Right renal pelvis (tissue), 4 donors: ENCODE data around the gene C10orf71. TPM values are rescaled to one million over a fixed set of nuclear protein-coding genes. Genes with fewer than 3 reads are reported as not detected.

Experiments
- DNase-seq, 4 donors: peaks; one replicate each; pipeline ENCODE4 v3.0.0-alpha.2; 2013; ENCODE audit warnings: low read depth in 4 of 4, low spot score in 3 of 4, missing footprints in 1 of 4
- polyA plus RNA-seq, 4 donors: library from polyadenylated mRNA; unstranded; fragments of 120-200 nt; gene quantifications; one replicate each; pipeline ENCODE4 v1.2.1, GENCODE V29; 2013; ENCODE audit not compliant: insufficient read length in 4 of 4

Gene C10orf71
- polyA plus RNA-seq, 4 donors: 0.10 to 0.17 (median 0.14) TPM

DNA sequence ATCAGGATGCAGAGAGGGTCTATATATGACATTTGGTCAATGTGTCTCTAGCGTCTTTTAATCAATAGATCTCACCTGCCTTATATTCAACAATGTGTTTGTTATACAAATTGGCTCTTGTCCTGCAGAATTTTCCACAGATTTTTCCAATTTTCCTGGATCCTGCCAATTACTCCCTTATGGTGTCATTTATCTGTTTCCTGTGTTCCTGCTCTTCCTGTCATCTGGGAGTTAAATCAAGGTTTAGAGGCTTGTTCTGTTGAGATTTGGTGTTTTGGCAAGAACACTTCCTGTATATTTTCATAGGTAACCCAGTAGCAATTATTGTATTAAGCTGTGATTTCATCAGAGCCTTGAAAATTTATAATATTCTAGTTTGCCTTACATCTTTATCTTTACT is 8.8 kb upstream of the C10orf71 start:
- no peak for DNase-seq

DNA sequence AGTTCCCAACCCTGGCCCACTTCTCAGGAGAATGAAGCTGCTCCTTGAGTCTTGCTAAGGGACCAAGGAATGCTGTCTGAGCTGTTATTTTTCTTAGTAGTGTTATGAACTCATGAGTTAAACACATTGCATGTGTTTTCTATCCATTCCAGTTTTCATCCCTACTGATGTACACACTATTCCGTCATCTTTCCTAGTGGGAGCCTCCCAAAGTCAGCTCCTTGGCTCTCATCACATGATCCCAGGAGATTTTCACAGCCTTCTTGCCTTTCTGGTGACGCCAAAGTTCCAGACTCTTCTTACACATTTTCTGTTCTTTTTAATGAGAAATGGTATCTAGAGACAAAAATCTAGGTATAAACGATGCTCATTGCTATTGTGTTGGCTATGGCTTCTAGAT is 8.4 kb upstream of the C10orf71 start:
- no peak for DNase-seq

- no peak for DNase-seq
These were observed 6.3 kb upstream of the C10orf71 start for GRCh38 chr10:49292565-49293207.

DNA sequence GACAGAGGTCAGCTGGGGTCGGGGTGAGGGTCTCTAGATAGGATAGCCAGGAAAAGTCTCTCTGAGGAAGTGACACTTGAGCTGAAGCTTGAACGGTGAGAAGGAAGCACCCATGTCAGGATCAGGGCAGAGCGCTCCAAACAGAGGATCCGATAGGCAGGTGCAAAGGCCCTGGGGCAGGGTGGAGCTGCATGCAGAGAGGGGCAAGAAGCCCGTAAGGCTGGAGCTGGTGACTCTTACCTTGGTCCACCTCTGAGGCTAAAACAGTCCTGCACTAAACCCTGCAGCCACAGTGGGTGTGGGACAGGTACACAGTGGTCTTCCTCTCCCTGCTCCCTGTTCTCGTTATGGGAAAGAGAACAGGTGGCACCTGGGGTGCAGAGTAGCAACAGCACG is 5.8 kb upstream of the C10orf71 start:
- DNase-seq: no peak

DNA sequence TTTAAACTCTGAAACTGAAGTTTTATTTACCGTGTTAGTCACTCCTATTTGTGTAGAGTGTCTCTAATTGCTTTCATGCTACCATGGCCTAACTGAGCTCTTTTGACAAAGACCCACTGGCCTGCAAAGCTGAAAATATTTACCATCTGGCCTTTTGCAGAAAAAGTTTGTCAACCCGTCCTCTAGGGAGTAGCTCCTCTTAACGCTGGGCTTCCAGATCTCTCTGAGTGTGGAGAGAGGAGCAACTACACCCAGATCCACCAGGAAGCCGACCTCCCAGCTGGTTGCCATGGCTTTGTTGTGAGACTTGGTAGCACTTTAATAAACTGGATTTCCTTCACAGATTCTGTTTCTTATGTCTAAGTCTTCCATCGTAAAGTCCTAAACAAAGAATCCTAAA is 4.2 kb upstream of the C10orf71 start:
- DNase-seq: no peak

- DNase-seq: no peak
These were observed 3.7 kb upstream of the C10orf71 start for GRCh38 chr10:49295297-49295696.

DNA sequence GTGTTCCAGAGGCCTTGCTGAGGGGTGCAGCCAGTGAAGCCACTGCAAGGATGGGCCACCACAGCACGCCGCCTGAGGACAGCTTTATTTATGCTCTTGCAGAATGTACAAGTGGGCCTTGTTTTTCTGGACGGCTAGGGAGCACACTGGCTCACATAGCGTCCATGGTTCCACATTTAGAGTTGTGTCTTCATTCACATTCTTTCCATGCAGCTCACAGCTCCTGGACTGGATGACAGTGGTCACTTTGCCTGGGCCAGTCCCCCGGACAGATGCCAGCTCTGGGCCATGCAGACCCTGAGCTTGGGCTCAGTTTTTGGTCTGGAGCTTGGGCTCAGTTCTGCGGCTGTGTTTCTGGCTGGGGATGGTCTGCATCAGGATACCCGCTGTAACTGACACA is 2.6 kb upstream of the C10orf71 start:
- no peak for DNase-seq

- no peak for DNase-seq
These were observed 2.1 kb upstream of the C10orf71 start for GRCh38 chr10:49296836-49297235.

GRCh38 chr10:49297818-49298670 is 926 bp upstream of the C10orf71 start:
- no peak for DNase-seq

DNA sequence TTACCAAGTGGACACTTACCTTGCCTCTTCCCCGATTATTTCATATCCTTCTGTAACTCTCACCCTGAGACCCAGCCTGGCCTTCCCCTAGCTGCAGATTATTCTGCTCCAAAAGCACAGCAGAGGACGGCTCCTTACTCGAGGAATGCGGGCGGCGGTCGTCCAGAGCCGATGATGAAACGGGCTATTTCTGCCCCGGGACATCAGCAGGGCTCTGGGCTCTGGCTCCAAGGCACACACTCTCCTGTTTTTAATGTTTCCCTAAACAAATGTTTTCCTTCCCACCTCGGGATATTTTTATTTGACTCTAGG is 343 bp upstream of the C10orf71 start:
- DNase-seq: peak in 1 of 4 donors; percentile 7

DNA sequence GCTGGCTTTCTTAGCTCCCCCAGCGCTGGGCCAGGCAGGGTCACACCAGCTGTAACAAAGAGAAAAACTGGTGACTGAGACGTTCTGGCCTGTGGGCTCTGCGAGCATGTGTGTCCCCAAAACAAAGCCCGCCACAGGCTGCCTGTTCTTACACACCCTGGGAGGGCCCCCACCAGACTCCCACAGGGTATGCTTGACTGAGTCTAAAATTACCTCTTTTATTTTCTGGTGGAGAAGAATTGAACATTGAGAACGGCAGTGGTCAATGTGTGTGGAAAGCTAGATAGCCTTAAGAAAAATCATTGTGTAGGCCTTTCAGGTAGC is 808 bp downstream of the C10orf71 start:
- DNase-seq: no peak

DNA sequence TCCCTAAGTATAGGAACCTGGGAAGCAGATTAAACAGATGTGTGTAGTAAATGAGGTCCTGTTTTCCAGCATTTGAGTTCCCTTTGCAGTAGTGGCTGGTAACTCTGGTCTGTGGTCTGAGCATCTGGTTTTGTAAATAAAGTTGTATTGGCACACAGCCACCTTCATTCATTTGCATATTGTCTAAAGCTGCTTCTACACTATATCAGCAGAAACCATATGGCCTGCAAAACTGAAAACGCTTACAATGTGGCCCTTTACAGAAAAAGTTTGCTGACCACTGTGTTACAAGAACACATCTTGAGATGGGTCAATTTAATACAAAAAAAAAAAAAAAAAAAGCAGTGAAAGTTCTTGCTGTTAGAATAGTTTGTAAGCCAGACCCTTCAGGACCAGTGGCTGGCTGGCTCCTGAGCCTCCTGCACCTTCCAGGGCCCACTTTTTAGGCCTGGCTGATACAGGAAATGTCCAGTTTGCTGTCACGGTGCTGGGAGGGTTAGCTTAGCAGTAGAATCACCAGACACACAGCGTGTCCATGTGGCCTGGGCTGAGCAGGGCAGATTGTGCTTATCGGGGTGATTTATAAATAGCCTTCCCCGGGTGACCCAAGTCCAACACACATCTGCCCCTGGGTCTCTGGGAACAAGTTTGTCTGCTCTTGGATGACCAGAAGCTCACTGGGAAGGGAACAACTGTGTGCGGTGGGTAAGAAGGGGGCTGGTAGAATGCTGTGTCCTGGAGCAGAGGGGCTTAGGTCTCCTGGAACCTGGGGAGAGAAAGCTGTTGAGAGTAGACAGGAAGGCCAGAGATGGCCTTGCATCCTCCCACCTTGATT is 1.4 kb downstream of the C10orf71 start:
- no peak for DNase-seq

GRCh38 chr10:49301302-49301701 is 2.3 kb downstream of the C10orf71 start:
- no peak for DNase-seq

DNA sequence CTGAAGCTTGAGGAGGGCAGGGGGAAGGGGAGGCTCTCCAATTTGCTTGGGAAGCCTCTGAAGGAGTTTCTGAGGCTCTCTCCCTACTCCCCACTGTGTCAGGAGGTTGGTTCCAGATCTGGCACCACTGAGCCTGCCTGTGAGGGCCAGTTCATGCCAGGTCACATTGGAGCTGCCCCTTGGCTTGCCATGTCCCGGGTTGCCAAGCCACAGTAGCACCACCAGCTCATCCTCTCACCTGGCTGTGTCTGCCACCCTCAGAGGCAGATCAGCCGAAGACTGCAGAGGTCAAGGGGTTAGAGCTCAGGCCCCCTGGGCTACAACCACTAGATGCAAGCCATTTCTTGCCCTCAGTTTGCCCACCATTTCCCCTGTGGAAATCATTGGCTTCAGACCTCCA is 3.1 kb downstream of the C10orf71 start:
- DNase-seq: no peak

- DNase-seq: no peak
These were observed 4.7 kb downstream of the C10orf71 start for GRCh38 chr10:49303711-49304110.

GRCh38 chr10:49304137-49304536 is 5.2 kb downstream of the C10orf71 start:
- DNase-seq: no peak

- no peak for DNase-seq
These were observed 9.0 kb downstream of the C10orf71 start for GRCh38 chr10:49307921-49308320.

- no peak for DNase-seq
These were observed 9.9 kb downstream of the C10orf71 start for GRCh38 chr10:49308881-49309280.

GRCh38 chr10:49309691-49310411 is 10.9 kb downstream of the C10orf71 start:
- DNase-seq: no peak

DNA sequence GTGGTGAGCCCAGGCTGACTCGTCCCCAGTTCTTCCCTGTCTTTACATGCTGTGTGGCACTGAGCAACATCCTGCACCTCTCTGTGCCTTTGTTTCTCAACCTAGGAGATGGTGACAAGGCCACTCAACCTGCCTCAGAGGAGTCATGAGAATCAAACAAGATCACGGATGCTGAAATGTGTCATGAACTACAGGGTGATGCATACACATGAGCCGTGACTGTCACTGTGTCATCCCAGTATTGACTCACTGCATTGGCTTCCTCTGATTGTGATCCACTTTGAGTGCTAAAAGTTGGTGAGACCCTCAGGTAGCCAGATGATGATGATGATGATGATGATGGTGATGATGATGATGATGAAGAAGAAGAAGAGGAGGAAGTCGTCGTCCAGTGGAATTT is 11.5 kb downstream of the C10orf71 start:
- no peak for DNase-seq
